Measurements from ENCODE around the gene ABCC1.
"Not testable (repeated sequence)": the region's sequence is repeated elsewhere in the genome, so short reads cannot be mapped to it uniquely, and the experiment has no call there.

ABCC1 gene

GRCh38 chr16:15946257-15947044 lies 3.0 kb upstream of the ABCC1 start:
- DNase-seq (ENCODE audit: low read depth): peak; percentile 76

GRCh38 chr16:15947983-15948509 lies 1.4 kb upstream of the ABCC1 start:
- DNase-seq (ENCODE audit: low read depth): no peak

- DNase-seq (ENCODE audit: low read depth): no peak
Observed at GRCh38 chr16:15948532-15949209, 745 bp upstream of the ABCC1 start.

- no peak for DNase-seq (ENCODE audit: low read depth)
Observed at GRCh38 chr16:15950161-15950854, 892 bp downstream of the ABCC1 start.

GRCh38 chr16:15950869-15951268 lies 1.5 kb downstream of the ABCC1 start:
- DNase-seq (ENCODE audit: low read depth): no peak

- DNase-seq (ENCODE audit: low read depth): no peak
Observed at GRCh38 chr16:15951852-15952251, 2.4 kb downstream of the ABCC1 start.

- no peak for DNase-seq (ENCODE audit: low read depth)
Observed at GRCh38 chr16:15952265-15952711, 2.9 kb downstream of the ABCC1 start.

GRCh38 chr16:15953477-15953876 lies 4.1 kb downstream of the ABCC1 start:
- DNase-seq (ENCODE audit: low read depth): no peak

- DNase-seq (ENCODE audit: low read depth): no peak
Observed at GRCh38 chr16:15953929-15954813, 4.8 kb downstream of the ABCC1 start.

GRCh38 chr16:15954814-15955151 lies 5.4 kb downstream of the ABCC1 start:
- DNase-seq (ENCODE audit: low read depth): no peak

GRCh38 chr16:15955425-15955824 lies 6.0 kb downstream of the ABCC1 start:
- DNase-seq (ENCODE audit: low read depth): no peak

GRCh38 chr16:15956106-15956505 lies 6.7 kb downstream of the ABCC1 start:
- not testable (repeated sequence) for DNase-seq (ENCODE audit: low read depth)

- DNase-seq (ENCODE audit: low read depth): no peak
Observed at GRCh38 chr16:15958703-15959348, 9.4 kb downstream of the ABCC1 start.

- DNase-seq (ENCODE audit: low read depth): no peak
Observed at GRCh38 chr16:15960124-15960971, 10.9 kb downstream of the ABCC1 start.

- DNase-seq (ENCODE audit: low read depth): no peak
Observed at GRCh38 chr16:15961060-15961511, 11.7 kb downstream of the ABCC1 start.

- DNase-seq (ENCODE audit: low read depth): no peak
Observed at GRCh38 chr16:15961571-15962090, 12.2 kb downstream of the ABCC1 start.

- no peak for DNase-seq (ENCODE audit: low read depth)
Observed at GRCh38 chr16:15963307-15963910, 14.0 kb downstream of the ABCC1 start.

GRCh38 chr16:15966420-15966819 lies 17.0 kb downstream of the ABCC1 start:
- no peak for DNase-seq (ENCODE audit: low read depth)

GRCh38 chr16:15966836-15967546 lies 17.6 kb downstream of the ABCC1 start:
- DNase-seq (ENCODE audit: low read depth): peak; percentile 55
